ENCODE data around the gene RBMY1F.
"Not testable (repeated sequence)": the region's sequence is repeated elsewhere in the genome, so short reads cannot be mapped to it uniquely, and the experiment has no call there.

RBMY1F gene

DNA sequence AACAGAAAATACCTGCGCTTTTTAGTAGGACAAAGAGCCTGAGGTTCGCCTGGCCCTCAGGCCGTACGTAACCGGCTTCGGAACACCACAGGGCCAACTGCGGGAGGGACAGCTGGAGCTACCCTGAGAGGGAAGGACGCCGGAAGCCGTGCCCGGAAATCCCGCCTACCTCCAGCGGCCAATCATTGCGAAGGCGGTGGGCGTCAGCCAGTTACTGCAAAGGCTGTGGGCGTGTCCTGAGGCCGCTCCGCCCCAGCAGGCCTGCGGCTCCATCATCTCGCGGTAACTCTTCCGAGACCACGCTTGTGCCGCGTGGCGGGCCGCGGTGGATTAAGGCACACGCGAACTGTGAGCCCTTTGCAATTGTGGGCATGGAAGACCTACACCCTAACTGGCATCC lies at the start of gene RBMY1F:
Gene RBMY1F (minus strand): TSS at position 101 of the 400 bp plus-strand sequence. CDS start 1,954 bp downstream, outside the sequence.
- not testable (repeated sequence) for DNase-seq

GRCh38 chrY:22151144-22151543 lies 31.6 kb downstream of the RBMY1F start:
- DNase-seq = not testable (repeated sequence)

GRCh38 chrY:22141011-22141695 lies 41.6 kb downstream of the RBMY1F start:
- not testable (repeated sequence) for DNase-seq

DNA sequence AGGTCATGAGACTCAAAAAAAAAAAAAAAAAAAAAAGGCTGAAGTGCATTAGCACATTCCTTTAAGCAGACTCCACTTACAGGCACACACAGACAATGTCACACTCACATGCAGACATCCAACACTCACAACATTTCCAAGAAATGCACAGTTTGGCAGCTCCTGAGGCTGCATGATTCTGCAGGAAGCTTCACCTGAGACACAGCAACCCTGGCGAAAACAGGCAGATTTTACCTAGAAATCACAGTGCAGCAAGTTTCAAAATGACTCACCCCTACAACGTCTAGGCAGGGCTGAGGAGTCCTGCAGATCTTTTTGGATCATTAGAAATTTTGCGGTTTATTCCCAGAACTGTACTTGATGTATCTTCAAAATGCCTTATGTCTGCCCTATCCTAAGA lies 48.0 kb downstream of the RBMY1F start:
- DNase-seq = not testable (repeated sequence)

DNA sequence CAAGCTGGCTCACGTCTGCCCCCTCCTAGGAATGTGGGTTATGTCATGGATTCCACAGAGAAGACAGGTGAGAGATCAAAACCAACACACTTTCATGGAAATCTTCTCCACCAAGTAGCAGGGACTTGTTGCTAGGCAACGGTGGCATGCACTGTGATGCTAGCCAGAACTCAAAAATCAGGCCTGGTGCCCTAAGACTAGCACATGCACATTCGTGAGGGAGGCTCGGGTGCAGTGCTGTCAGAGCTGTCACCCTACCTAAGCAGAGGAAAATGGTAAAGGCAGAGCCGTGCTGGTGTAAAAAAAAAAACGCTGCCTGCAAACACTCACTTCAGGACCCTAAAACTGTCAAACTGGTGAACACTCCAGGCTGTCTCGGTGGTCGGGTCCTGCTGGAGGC lies 52.2 kb downstream of the RBMY1F start:
- not testable (repeated sequence) for DNase-seq
